Kidney glomerular epithelial cell (primary cell): Measurements from ENCODE around the gene LPAR2.
"Not testable (repeated sequence)": the region's sequence is repeated elsewhere in the genome, so short reads cannot be mapped to it uniquely, and the experiment has no call there.

Source experiments
- DNase-seq: peaks from one replicate; lab custom pipeline; 2025; lab: John Stamatoyannopoulos, UW

Gene LPAR2

GRCh38 chr19:19631346-19631745 is 3.3 kb upstream of the LPAR2 start:
- DNase-seq, result no peak

- DNase-seq, result no peak
These were observed 2.4 kb upstream of the LPAR2 start for GRCh38 chr19:19630426-19630825.

DNA sequence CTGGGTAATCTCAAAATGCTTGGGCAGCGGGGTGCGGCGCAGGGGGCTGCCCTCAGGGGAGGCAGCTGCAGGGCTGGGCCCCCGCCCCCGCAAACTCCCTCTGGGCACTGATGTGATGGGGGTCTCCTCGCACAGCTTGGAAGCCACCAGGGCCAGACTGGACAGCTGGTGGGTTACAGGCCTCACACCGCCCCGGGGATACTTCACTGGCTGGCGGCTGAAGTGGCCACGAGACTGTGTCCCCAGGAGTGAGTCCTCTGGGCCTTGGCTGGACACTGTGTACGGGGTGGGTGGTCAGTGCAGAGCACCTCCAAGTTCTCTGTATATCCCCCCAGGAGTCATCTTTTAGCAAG is 2.0 kb upstream of the LPAR2 start:
- no peak for DNase-seq

DNA sequence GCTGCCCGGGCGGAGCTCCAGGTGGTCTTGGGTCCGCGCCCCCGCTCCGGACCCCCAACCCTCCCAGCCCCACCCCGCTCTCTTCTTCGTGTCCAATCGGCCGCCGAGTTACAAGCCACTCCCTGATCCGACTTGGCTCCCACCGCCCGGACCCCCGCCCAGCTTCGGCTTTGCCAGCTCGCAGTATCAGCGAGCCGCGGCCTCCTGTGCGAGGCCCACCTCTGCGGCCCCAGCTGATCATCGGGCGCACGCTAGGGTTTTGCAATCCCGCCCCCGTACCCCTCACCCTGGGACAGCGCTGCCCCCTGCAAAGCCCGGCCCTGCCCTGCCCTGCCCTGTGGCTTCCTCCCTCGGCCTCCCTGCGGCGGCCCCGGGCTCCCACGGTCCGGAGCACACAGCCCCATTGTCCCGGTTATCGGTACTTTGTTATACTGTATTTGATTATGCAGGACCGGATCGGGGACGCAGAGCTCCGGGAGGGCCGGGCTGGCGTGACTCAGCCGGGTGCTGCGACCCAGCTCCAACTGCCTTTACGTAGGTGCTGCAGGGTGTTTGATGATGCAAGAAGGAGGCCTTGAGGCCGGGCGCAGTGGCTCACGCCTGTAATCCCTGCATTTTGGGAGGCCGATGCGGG is 598 bp upstream of the LPAR2 start:
- peak; percentile 21 for DNase-seq

GRCh38 chr19:19626516-19627472 is 1.2 kb downstream of the LPAR2 start:
- DNase-seq, result no peak

- DNase-seq, result no peak
These were observed 3.9 kb downstream of the LPAR2 start for GRCh38 chr19:19624032-19624570.

- no peak for DNase-seq
These were observed 4.6 kb downstream of the LPAR2 start for GRCh38 chr19:19623383-19623782.

DNA sequence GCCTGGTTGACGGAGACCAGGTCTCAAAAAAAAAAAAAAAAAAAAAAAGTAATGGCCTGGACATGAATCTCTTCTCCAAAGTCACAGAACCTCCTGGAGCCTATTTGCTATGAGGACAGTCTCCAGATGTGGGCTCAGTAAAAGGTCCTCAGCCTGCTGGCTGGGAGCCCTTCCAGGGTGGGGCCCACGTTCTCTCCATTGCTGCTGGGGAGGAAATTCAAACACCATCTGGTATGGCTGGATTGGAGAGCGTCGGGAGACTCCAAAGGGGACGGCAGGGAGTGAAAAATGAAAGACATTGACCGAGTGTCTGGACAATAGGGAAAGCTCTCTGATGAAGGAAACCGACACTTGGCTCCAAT is 8.2 kb downstream of the LPAR2 start:
- no peak for DNase-seq

DNA sequence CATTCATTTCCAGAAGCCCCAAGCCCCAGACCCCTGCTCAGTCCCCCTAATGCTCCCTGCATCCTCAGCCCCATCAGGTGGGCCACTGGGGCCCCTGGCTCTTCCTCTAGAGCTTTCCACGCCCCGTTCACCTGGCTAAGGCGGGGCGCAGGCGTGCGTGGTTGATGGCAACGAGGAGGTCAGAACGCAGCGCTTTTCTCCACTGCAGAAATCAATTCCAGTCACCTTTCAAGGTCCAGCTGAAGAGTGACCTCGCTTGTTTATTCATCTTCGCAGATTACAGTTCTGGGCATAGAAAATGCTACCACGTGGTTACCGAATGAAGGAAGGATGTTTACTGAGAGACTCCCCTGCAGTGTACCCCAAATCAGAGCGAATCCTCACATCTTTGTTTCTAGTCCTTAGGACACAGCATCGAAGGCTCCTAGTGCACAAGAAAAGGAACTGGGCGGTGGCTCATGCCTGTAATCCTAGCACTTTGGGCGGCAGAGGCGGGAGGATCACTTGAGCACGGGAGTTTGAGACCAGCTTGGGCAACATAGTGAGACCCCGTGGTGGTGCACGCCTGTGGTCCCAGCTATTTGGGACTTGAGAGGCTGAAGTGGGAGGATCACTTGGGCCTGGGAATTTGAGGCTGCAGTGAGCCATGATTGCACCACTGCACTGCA is 8.7 kb downstream of the LPAR2 start:
- DNase-seq, result no peak

GRCh38 chr19:19618219-19619051 is 9.6 kb downstream of the LPAR2 start, which contains the start of gene PBX4:
Gene PBX4 (minus strand): TSS chr19:19618687. CDS start chr19:19618629, 58 bp downstream.
- DNase-seq, result peak; percentile 84

DNA sequence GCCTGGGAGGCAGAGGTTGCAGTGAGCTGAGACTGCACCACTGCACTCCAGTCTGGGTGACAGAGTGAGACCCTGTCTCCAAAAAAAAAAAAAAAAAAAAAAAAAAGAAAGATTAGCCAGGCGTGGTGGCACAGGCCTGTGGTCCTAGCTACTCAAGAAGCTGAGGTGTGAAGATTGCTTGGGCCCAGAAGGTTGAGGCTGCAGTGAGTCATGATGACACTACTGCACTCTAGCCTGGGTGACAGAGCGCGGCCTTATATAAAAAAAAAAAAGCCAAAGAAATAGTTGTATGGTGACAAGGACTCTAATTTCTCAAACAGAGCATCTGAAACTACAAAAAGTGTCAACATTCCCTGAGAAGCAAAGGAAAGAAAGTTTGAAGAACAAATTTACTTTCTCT is 12.9 kb downstream of the LPAR2 start:
- DNase-seq, result peak; percentile 4

DNA sequence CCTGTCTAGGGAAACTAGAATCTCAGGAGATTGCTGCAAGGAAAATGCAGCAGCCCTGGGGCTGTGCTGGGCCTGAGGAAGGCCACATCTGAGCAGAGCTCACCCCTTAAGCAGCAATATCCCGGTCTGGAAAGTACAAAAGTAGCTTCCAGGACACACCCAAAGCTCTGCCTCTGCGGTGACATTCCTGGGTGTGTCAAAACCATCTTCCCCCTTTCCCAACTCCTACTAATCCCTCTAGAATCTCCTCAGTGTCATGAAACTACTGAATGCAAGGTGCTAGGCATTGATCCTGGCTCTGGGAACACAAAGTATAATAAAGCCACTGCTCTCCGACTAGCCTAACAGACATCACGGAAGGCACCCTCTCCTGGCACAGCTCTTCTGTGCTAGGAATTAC is 14.5 kb downstream of the LPAR2 start:
- peak; percentile 28 for DNase-seq

- no peak for DNase-seq
These were observed 17.4 kb downstream of the LPAR2 start for GRCh38 chr19:19610376-19611202.

- not testable (repeated sequence) for DNase-seq
These were observed 21.3 kb downstream of the LPAR2 start for GRCh38 chr19:19606686-19607085.

DNA sequence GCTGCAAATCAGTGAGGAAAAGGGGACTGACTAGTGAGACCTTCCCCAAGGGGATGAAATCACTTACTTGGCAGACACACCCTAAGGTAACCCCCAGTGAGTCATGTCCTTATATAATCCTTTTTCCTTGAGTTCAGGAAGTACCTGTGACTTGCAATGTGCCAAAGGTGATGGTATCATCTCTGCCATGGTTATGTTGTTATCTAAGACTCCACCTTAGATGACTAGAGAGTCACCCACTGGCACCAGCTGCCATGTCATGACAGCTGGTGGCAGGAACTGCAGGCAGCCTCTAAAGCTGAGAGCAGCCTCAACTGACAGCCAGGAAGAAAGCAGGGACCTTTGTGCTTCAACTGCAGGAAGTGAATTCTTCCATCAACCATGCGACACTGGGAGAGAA is 22.0 kb downstream of the LPAR2 start:
- DNase-seq, result no peak

- DNase-seq, result no peak
These were observed 25.2 kb downstream of the LPAR2 start for GRCh38 chr19:19602713-19603324.

DNA sequence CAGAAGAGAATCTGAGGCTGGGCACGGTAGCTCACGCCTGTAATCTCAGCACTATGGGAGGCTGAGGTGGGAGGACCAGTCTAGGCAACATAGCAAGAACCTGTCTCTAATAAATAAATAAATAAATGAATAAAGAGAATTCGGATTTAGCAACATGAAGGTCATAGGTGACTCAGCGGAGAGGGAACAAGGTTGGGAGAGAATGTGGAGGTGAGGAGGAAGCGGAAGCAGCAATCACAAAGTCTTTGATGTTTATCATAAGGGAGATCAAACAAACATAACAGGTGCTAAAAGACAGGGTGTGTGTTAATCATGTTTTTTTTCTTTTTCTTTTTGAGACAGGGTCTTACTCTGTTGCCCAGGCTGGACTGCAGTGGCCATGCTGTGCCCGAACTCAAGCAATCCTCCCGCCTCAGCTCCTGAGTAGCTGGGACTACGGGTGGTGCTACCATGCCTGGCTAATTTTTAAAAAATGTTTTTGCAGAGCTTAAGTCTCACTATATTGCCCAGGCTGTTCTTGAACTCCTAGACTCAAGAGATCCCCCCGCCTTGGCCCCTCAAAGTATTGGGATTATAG is 25.8 kb downstream of the LPAR2 start:
- DNase-seq, result no peak

DNA sequence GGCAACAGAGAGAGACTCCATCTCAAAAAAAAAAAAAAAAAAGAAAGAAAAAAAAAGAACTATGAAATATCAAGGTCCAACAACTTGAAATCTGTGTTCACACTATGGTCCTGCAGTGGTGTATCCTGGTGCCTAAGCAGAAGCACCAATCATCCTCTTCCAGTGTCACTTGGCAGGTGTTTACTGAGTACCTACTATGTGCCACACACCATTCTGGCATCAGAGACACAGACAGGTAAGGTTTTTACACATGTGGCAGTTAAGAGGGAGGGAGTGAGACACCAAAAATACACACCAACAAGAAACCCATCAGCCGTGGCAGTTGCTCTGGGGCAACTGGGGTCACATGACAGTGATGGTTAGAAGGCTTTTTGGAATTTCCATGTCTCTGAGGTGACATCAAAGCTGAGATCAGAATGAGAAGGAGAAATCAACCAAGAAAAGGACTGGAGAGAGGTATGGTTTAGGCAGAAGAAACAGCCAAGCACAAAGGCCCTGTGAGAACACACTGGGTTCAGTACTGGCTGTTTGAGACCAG is 27.2 kb downstream of the LPAR2 start:
- no peak for DNase-seq

DNA sequence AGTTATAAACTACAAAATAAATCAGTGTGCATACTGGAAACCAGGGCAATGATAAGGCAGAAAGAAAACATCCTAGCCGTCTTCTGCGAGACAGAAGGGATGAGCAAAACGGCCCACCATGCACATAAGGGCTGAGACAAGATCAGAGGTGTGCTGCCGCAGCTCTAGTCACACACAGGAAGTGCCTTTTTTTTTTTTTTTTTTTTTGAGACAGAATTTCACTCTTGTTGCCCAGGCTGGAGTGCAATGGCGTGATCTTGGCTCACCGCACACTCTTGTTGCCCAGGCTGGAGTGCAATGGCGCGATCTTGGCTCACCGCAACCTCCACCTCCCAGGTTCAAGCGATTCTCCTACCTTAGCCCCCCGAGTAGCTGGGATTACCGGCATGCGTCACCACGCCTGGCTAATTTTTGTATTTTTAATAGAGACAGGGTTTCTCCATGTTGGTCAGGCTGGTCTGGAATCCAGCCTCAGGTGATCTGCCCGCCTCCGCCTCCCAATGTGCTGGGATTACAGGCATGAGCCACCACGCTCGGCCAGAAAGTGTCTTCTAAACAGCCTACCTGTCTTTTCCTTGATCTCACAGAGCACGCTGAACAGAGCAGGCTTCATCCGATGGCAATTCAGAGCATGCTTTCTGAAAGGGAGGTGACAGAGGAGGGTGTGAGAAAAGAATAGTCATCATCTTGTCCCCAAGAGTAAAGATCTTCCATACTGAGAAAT is 29.1 kb downstream of the LPAR2 start:
- not testable (repeated sequence) for DNase-seq
